ENCODE results near the gene GP9.

- TF ChIP-seq CTCF (IDR thresholded peaks at IDR 0.05 in 8 of 11, conservative IDR thresholded peaks at IDR 0.05 in 3 of 11) (no peak), POLR2A (IDR thresholded peaks at IDR 0.05) (no peak)
Measured at GRCh38 chr3:129014148-129014547, 46.4 kb upstream of the GP9 start.

Data from spleen (tissue), 7 donors.